ENCODE measurements around the gene KANSL1. TPM values are rescaled to one million over a fixed set of nuclear protein-coding genes. Genes with fewer than 3 reads are reported as not detected.

Gene KANSL1
- total RNA-seq, 1 donor from 2014 or later = 99.8 TPM

DNA sequence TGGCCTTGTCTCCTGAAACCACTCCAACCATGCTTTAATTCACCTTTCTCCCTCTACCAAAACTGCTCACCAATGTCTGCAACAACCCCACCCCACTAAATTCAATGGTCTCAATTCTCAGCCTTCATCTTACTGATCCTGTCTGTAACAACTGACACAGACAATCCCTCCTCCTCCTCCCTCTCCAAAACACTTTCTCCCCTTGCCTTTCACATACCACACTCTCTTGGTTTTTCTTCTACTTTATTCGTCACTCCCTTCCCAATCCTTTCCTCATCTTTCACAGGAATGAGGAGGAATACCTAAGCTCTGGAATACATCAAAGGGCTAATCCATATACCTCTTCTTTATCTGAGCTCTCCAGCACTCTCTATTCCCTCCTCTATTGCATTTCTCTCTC is 128.8 kb downstream of the KANSL1 start:
- Histone ChIP-seq H3K4me2 (ENCODE audit: low read length) (no peak overlapping the region), H4K20me1 (ENCODE audit: insufficient read depth, low read length) (peaks cover 33% of the 10 kb centered on the region), H3K79me2 (ENCODE audit: insufficient read depth, low read length) (peaks cover 48% of the 10 kb centered on the region), H3K9ac (ENCODE audit: low read length) (peak overlapping the region; percentile 6), H3K27ac (ENCODE audit: low read depth, low read length) (peak overlapping the region; percentile 42), H3K4me3 (ENCODE audit: insufficient read depth, low read depth, low read length) (no peak overlapping the region), H3K9me3 (ENCODE audit: insufficient read depth, low read depth, low read length) (no peaks in the 10 kb centered on the region), H3K27me3 (ENCODE audit: insufficient read depth, low read length) (no peaks in the 10 kb centered on the region), H3K4me1 (ENCODE audit: insufficient read depth, low read length) (peaks cover 11% of the 10 kb centered on the region), H2AFZ (ENCODE audit: low read depth, low read length) (no peak overlapping the region), H3K36me3 (ENCODE audit: insufficient read depth, low read length) (peaks cover 25% of the 10 kb centered on the region)
- H3K9me3 Mint-ChIP-seq (ENCODE audit: unreplicated experiment) = no peaks in the 10 kb centered on the region
- H3K27me3 Mint-ChIP-seq (ENCODE audit: low read depth, unreplicated experiment) = no peaks in the 10 kb centered on the region
- FAIRE-seq = no peak
- H3K4me1 Mint-ChIP-seq (ENCODE audit: low read depth, unreplicated experiment) = peaks cover 25% of the 10 kb centered on the region
- TF ChIP-seq EZH2 (IDR thresholded peaks at IDR 0.05; ENCODE audit: insufficient read depth, low read length) = no peak
- TF ChIP-seq, protein P1, sequence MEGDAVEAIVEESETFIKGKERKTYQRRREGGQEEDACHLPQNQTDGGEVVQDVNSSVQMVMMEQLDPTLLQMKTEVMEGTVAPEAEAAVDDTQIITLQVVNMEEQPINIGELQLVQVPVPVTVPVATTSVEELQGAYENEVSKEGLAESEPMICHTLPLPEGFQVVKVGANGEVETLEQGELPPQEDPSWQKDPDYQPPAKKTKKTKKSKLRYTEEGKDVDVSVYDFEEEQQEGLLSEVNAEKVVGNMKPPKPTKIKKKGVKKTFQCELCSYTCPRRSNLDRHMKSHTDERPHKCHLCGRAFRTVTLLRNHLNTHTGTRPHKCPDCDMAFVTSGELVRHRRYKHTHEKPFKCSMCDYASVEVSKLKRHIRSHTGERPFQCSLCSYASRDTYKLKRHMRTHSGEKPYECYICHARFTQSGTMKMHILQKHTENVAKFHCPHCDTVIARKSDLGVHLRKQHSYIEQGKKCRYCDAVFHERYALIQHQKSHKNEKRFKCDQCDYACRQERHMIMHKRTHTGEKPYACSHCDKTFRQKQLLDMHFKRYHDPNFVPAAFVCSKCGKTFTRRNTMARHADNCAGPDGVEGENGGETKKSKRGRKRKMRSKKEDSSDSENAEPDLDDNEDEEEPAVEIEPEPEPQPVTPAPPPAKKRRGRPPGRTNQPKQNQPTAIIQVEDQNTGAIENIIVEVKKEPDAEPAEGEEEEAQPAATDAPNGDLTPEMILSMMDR (IDR thresholded peaks at IDR 0.05; ENCODE audit: insufficient read depth, low read depth, low read length) = no peak
- peak overlapping the region; percentile 60 for H3K27ac Mint-ChIP-seq (ENCODE audit: unreplicated experiment)
- H3K4me3 Mint-ChIP-seq (ENCODE audit: unreplicated experiment) = no peak overlapping the region
- no peak for DNase-seq (ENCODE audit: low read depth)
- peaks cover 9% of the 10 kb centered on the region for H3K36me3 Mint-ChIP-seq (ENCODE audit: low read depth, unreplicated experiment)

DNA sequence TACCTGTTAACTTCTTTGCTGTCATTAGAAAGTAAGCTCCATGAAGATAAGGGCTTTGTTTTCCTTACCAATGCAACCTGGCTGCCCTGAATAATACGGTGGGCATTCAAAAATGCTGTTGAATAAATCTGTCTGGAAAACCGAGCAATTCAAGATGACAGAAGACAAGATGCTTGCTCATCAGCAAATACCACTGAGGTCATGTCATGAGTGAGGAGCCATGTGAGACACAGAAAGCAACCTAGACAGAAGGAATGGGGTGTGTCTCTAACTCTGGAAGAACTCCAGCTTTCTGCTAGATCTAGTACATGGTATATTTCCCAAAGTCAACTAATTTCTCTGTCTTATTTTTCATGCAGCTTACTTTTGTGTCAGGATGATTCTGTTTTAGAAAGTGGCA is 130.0 kb downstream of the KANSL1 start:
- peak overlapping the region; percentile 42 for H3K27ac ChIP-seq (ENCODE audit: low read depth, low read length)
- no peak overlapping the region for H3K4me3 Mint-ChIP-seq (ENCODE audit: unreplicated experiment)
- TF ChIP-seq, protein P1 (IDR thresholded peaks at IDR 0.05; ENCODE audit: insufficient read depth, low read depth, low read length) = no peak
- TF ChIP-seq EZH2 (IDR thresholded peaks at IDR 0.05; ENCODE audit: insufficient read depth, low read length) = no peak
- DNase-seq (ENCODE audit: low read depth) (peak; percentile 83), FAIRE-seq (peak; percentile 87)
- peaks cover 25% of the 10 kb centered on the region for H3K36me3 ChIP-seq (ENCODE audit: insufficient read depth, low read length)
- peaks cover 9% of the 10 kb centered on the region for H3K36me3 Mint-ChIP-seq (ENCODE audit: low read depth, unreplicated experiment)
- peaks cover 35% of the 10 kb centered on the region for H3K4me1 Mint-ChIP-seq (ENCODE audit: low read depth, unreplicated experiment)
- no peaks in the 10 kb centered on the region for H3K9me3 ChIP-seq (ENCODE audit: insufficient read depth, low read depth, low read length)
- H3K4me3 ChIP-seq (ENCODE audit: insufficient read depth, low read depth, low read length) = no peak overlapping the region
- no peaks in the 10 kb centered on the region for H3K9me3 Mint-ChIP-seq (ENCODE audit: unreplicated experiment)
- H4K20me1 ChIP-seq (ENCODE audit: insufficient read depth, low read length) = peaks cover 33% of the 10 kb centered on the region
- H3K79me2 ChIP-seq (ENCODE audit: insufficient read depth, low read length) = peaks cover 41% of the 10 kb centered on the region
- H3K27me3 ChIP-seq (ENCODE audit: insufficient read depth, low read length) = no peaks in the 10 kb centered on the region
- H2AFZ ChIP-seq (ENCODE audit: low read depth, low read length) = no peak overlapping the region
- H3K27me3 Mint-ChIP-seq (ENCODE audit: low read depth, unreplicated experiment) = no peaks in the 10 kb centered on the region
- peak overlapping the region; percentile 93 for H3K27ac Mint-ChIP-seq (ENCODE audit: unreplicated experiment)
- H3K9ac ChIP-seq (ENCODE audit: low read length) = no peak overlapping the region
- H3K4me1 ChIP-seq (ENCODE audit: insufficient read depth, low read length) = peaks cover 11% of the 10 kb centered on the region
- H3K4me2 ChIP-seq (ENCODE audit: low read length) = peak overlapping the region; percentile 58

DNA sequence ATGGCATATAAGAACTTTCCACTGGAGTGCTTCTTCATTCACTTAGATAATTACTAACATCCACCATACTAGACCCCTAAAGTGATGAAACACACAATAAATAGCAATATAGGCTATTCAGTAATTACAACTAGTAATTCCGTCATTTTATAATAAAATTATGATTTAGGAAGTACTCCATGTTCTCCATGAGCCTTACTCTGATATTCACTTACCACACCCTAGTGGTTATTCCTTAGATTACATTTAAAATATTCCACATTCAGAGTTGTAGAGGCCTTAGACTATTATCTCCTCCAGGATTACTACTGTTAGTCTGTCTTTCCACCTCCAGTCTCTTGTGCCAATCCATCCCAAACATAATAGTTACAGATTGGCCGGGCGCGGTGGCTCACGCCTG is 131.8 kb downstream of the KANSL1 start:
- peaks cover 36% of the 10 kb centered on the region for H4K20me1 ChIP-seq (ENCODE audit: insufficient read depth, low read length)
- Mint-ChIP-seq H3K27ac (ENCODE audit: unreplicated experiment) (peak overlapping the region; percentile 50), H3K36me3 (ENCODE audit: low read depth, unreplicated experiment) (peaks cover 7% of the 10 kb centered on the region), H3K27me3 (ENCODE audit: low read depth, unreplicated experiment) (no peaks in the 10 kb centered on the region), H3K9me3 (ENCODE audit: unreplicated experiment) (no peaks in the 10 kb centered on the region), H3K4me1 (ENCODE audit: low read depth, unreplicated experiment) (peaks cover 53% of the 10 kb centered on the region), H3K4me3 (ENCODE audit: unreplicated experiment) (no peak overlapping the region)
- no peak for DNase-seq (ENCODE audit: low read depth)
- no peak overlapping the region for H3K27ac ChIP-seq (ENCODE audit: low read depth, low read length)
- H3K4me1 ChIP-seq (ENCODE audit: insufficient read depth, low read length) = peaks cover 28% of the 10 kb centered on the region
- no peak overlapping the region for H3K9ac ChIP-seq (ENCODE audit: low read length)
- H3K79me2 ChIP-seq (ENCODE audit: insufficient read depth, low read length) = peaks cover 40% of the 10 kb centered on the region
- no peak overlapping the region for H2AFZ ChIP-seq (ENCODE audit: low read depth, low read length)
- H3K36me3 ChIP-seq (ENCODE audit: insufficient read depth, low read length) = peaks cover 18% of the 10 kb centered on the region
- no peaks in the 10 kb centered on the region for H3K9me3 ChIP-seq (ENCODE audit: insufficient read depth, low read depth, low read length)
- TF ChIP-seq EZH2 (IDR thresholded peaks at IDR 0.05; ENCODE audit: insufficient read depth, low read length) = no peak
- TF ChIP-seq, protein P1 (IDR thresholded peaks at IDR 0.05; ENCODE audit: insufficient read depth, low read depth, low read length) = peak; percentile 13
- no peak overlapping the region for H3K4me2 ChIP-seq (ENCODE audit: low read length)
- no peak for FAIRE-seq
- no peaks in the 10 kb centered on the region for H3K27me3 ChIP-seq (ENCODE audit: insufficient read depth, low read length)
- H3K4me3 ChIP-seq (ENCODE audit: insufficient read depth, low read depth, low read length) = no peak overlapping the region
